Measurements from ENCODE around the gene SNX1. TPM values are rescaled to one million over a fixed set of nuclear protein-coding genes. Genes with fewer than 3 reads are reported as not detected.

SNX1 gene
- total and polyA plus RNA-seq, 2 donors (not counting 1 experiment from before 2014, with no cell fraction given), result 42.9 to 95.7 TPM

GRCh38 chr15:64125978-64126377 lies 30.2 kb downstream of the SNX1 start:
- no peak overlapping the region for H3K27ac ChIP-seq (ENCODE audit: insufficient read depth, low read length)
- no peak for TF ChIP-seq CTCF (conservative IDR thresholded peaks at IDR 0.05 in 1 of 2, IDR thresholded peaks at IDR 0.05 in 1 of 2; ENCODE audit: low read depth in 1 of 2, low read length in 2 of 2)
- no peak for TF ChIP-seq EZH2 (IDR thresholded peaks at IDR 0.05; ENCODE audit: low read length, missing control alignments)

DNA sequence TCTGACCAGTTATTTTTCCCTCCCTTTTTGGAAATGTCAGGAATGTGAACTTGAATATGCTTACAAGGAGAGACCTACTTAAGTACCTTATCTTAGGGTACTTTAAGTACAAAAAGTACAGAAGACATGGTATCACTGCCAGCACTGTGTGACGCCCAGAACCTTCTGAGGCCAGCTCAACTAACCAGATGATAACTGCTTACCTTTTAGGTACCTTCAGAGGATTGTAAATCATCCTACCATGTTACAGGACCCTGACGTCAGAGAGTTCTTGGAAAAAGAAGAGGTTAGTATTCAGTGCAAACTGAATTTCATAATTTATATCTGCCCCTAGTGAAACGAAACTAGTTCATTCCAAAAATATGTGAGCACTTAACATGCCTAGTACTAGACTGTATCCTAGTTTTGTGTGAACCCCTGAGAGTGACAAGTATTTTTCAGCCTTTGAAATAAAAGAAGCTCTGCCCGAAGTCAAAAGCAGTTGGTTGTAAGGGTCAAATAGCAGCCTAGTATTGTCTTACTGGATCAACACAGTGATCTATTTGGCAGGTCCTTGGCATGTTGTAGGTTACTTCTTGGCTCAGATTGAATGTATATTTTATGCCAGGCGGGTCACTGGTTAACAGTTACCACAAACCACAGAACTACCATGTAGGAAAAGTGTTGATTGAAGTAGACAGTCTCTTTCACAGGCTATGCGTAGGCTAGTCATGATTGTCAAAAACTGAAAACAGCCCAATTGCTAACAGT lies 31.9 kb downstream of the SNX1 start:
- H2AFZ ChIP-seq (ENCODE audit: low read length), result no peak overlapping the region
- TF ChIP-seq CTCF (conservative IDR thresholded peaks at IDR 0.05 in 1 of 2, IDR thresholded peaks at IDR 0.05 in 1 of 2; ENCODE audit: low read depth in 1 of 2, low read length in 2 of 2), result no peak
- TF ChIP-seq EZH2 (IDR thresholded peaks at IDR 0.05; ENCODE audit: low read length, missing control alignments), result no peak
- no peak overlapping the region for H3K9ac ChIP-seq (ENCODE audit: insufficient read depth, low read length)
- H4K20me1 ChIP-seq (ENCODE audit: control insufficient read depth, extremely low read depth, insufficient read depth, low read length), result no peaks in the 10 kb centered on the region
- no peaks in the 10 kb centered on the region for H3K79me2 ChIP-seq (ENCODE audit: control insufficient read depth, insufficient read depth, low read length)
- H3K9me3 ChIP-seq (ENCODE audit: control insufficient read depth, insufficient read depth, low read depth, low read length), result no peaks in the 10 kb centered on the region
- H3K27ac ChIP-seq (ENCODE audit: insufficient read depth, low read length), result no peak overlapping the region
- H3K4me2 ChIP-seq (ENCODE audit: extremely low read depth, insufficient read depth, low read length), result no peak overlapping the region
- H3K27me3 ChIP-seq (ENCODE audit: control insufficient read depth, insufficient read depth, low read length), result no peaks in the 10 kb centered on the region
- no peak for DNase-seq (ENCODE audit: low read depth in 2 of 2)
- no peaks in the 10 kb centered on the region for H3K4me1 ChIP-seq (ENCODE audit: control insufficient read depth, extremely low read depth, insufficient read depth, low read length)
- H3K36me3 ChIP-seq (ENCODE audit: control insufficient read depth, insufficient read depth, low read length), result peaks cover 5% of the 10 kb centered on the region
- H3K4me3 ChIP-seq (replicated peaks in 1 of 4; ENCODE audit: control extremely low read depth in 1 of 4, insufficient read depth in 1 of 4, low read depth in 3 of 4, low read length in 4 of 4), result no peak overlapping the region

More at GRCh38 chr15:64125978-64126377, 30.2 kb downstream of the SNX1 start:
- no peak for DNase-seq (ENCODE audit: low read depth in 2 of 2)
- no peaks in the 10 kb centered on the region for H3K27me3 ChIP-seq (ENCODE audit: control insufficient read depth, insufficient read depth, low read length)
- no peak overlapping the region for H3K4me3 ChIP-seq (replicated peaks in 1 of 4; ENCODE audit: control extremely low read depth in 1 of 4, insufficient read depth in 1 of 4, low read depth in 3 of 4, low read length in 4 of 4)
- peaks cover 3% of the 10 kb centered on the region for H3K36me3 ChIP-seq (ENCODE audit: control insufficient read depth, insufficient read depth, low read length)
- H3K79me2 ChIP-seq (ENCODE audit: control insufficient read depth, insufficient read depth, low read length), result no peaks in the 10 kb centered on the region
- no peaks in the 10 kb centered on the region for H3K9me3 ChIP-seq (ENCODE audit: control insufficient read depth, insufficient read depth, low read depth, low read length)
- no peak overlapping the region for H3K4me2 ChIP-seq (ENCODE audit: extremely low read depth, insufficient read depth, low read length)
- no peak overlapping the region for H3K9ac ChIP-seq (ENCODE audit: insufficient read depth, low read length)
- H3K4me1 ChIP-seq (ENCODE audit: control insufficient read depth, extremely low read depth, insufficient read depth, low read length), result no peaks in the 10 kb centered on the region
- H4K20me1 ChIP-seq (ENCODE audit: control insufficient read depth, extremely low read depth, insufficient read depth, low read length), result no peaks in the 10 kb centered on the region
- H2AFZ ChIP-seq (ENCODE audit: low read length), result no peak overlapping the region

DNA sequence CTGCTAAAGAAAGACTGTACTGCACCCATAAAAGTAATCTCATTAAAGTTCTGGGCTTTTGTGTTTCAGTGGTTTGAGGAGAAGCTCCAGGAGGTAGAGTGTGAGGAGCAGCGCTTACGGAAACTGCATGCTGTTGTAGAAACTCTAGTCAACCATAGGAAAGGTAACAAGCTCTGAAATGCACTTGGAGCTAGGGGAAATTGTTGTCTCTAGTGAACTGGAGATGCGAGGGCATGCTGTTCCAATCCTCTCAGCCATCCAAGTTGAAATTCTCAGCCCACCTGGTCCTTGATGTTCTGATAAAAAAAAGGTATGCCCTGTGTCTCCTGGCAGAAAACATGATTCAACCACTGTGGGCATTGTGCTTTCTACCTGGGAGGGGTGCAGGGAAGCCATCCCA lies 34.4 kb downstream of the SNX1 start:
- H3K36me3 ChIP-seq (ENCODE audit: control insufficient read depth, insufficient read depth, low read length), result peaks cover 11% of the 10 kb centered on the region
- H3K4me2 ChIP-seq (ENCODE audit: extremely low read depth, insufficient read depth, low read length), result no peak overlapping the region
- no peaks in the 10 kb centered on the region for H3K4me1 ChIP-seq (ENCODE audit: control insufficient read depth, extremely low read depth, insufficient read depth, low read length)
- no peak overlapping the region for H2AFZ ChIP-seq (ENCODE audit: low read length)
- no peaks in the 10 kb centered on the region for H3K9me3 ChIP-seq (ENCODE audit: control insufficient read depth, insufficient read depth, low read depth, low read length)
- no peak overlapping the region for H3K9ac ChIP-seq (ENCODE audit: insufficient read depth, low read length)
- DNase-seq (ENCODE audit: low read depth in 2 of 2), result no peak
- no peak for TF ChIP-seq CTCF (conservative IDR thresholded peaks at IDR 0.05 in 1 of 2, IDR thresholded peaks at IDR 0.05 in 1 of 2; ENCODE audit: low read depth in 1 of 2, low read length in 2 of 2)
- TF ChIP-seq EZH2 (IDR thresholded peaks at IDR 0.05; ENCODE audit: low read length, missing control alignments), result no peak
- H3K27me3 ChIP-seq (ENCODE audit: control insufficient read depth, insufficient read depth, low read length), result no peaks in the 10 kb centered on the region
- no peaks in the 10 kb centered on the region for H3K79me2 ChIP-seq (ENCODE audit: control insufficient read depth, insufficient read depth, low read length)
- no peaks in the 10 kb centered on the region for H4K20me1 ChIP-seq (ENCODE audit: control insufficient read depth, extremely low read depth, insufficient read depth, low read length)
- H3K27ac ChIP-seq (ENCODE audit: insufficient read depth, low read length), result no peak overlapping the region
- H3K4me3 ChIP-seq (replicated peaks in 1 of 4; ENCODE audit: control extremely low read depth in 1 of 4, insufficient read depth in 1 of 4, low read depth in 3 of 4, low read length in 4 of 4), result no peak overlapping the region
